Type B pancreatic cell (in vitro differentiated cells): ENCODE data around the gene CYP51A1. TPM values are rescaled to one million over a fixed set of nuclear protein-coding genes. Genes with fewer than 3 reads are reported as not detected.
"Not testable (repeated sequence)": the region's sequence is repeated elsewhere in the genome, so short reads cannot be mapped to it uniquely, and the experiment has no call there.

Source experiments
- DNase-seq: peaks from one replicate; pipeline ENCODE4 v3.0.0; 2021; ENCODE audit warnings: mixed read lengths; ENCODE audit not compliant: unreplicated experiment; ENCODE audit errors: extremely low spot score
- H3K27ac Mint-ChIP-seq: 2 replicates; pipeline ENCODE4 v1.8.0; 2021; ENCODE audit warnings: mild to moderate bottlenecking, mixed read lengths
- H3K27me3 Mint-ChIP-seq: 2 replicates; pipeline ENCODE4 v1.8.0; 2021; ENCODE audit warnings: mixed read lengths
- H3K36me3 Mint-ChIP-seq: 2 replicates; pipeline ENCODE4 v1.8.0; 2021; ENCODE audit warnings: mixed read lengths
- H3K4me1 Mint-ChIP-seq: one replicate; pipeline ENCODE4 v1.8.0; 2021; ENCODE audit warnings: mixed read lengths; ENCODE audit not compliant: unreplicated experiment
- H3K4me3 Mint-ChIP-seq: 2 replicates; pipeline ENCODE4 v1.8.0; 2021; ENCODE audit warnings: mild to moderate bottlenecking, mixed read lengths
- H3K9me3 Mint-ChIP-seq: 2 replicates; pipeline ENCODE4 v1.8.0; 2021; ENCODE audit warnings: mixed read lengths
- CTCF ChIP-seq: fragments of 200-600 bp; sonication (generic); conservative IDR thresholded peaks from 2 replicates; pipeline ENCODE4 v1.5.0; 2021; ENCODE audit warnings: antibody characterized with exemption, mild to moderate bottlenecking
- total RNA-seq: library from RNA; stranded (reverse); gene quantifications from 2 replicates; pipeline ENCODE4 v1.2.1, GENCODE V29; 2021; ENCODE audit warnings: low replicate concordance

CYP51A1 gene
- total RNA-seq, 1 donor from 2014 or later, result 82.8 TPM

DNA sequence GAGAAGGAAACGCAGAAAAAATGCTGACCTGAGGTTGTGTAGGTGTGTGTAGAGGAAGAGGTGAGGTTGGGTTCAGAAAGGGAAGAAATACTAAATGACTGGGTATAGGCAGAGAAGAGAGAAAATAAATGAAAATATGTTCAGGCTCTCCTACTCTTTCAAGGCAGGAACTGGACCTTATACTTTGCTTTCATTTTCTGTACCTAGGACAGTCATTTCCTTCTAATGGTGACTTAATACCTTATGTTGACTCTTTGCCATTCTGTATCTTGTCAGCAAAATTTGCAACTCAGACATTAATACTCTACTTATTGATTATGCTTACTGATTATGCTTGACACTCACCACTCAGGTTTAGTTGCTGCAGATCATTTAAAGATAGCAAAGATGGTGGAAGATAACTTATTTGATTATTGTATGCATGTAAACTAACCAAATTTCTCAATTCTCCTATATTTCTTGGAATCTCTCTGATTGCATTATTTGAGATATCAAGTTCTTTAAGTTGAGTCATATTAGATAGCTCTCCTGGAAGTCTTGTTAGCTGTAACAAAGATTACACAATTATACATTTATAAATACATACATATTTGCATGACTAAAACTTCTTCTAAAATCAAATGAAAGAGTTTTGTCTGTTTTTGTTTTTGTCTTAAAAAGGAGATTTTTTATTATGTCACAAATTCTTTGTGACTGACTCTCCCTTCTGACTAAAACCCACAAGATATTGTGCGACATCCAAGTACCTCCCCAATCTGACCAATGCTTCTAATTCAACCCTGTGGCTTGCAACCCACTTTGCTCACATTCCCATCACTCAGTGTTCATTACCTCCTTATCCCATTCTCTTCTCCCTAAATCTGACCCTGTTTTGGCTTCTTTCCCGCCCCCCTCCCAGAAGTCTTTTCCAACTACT is 24.6 kb upstream of the CYP51A1 start:
- no peak for DNase-seq
- H3K27ac Mint-ChIP-seq, result no peak overlapping the region
- no peak overlapping the region for H3K4me3 Mint-ChIP-seq
- H3K9me3 Mint-ChIP-seq, result peaks cover 3% of the 10 kb centered on the region
- no peaks in the 10 kb centered on the region for H3K4me1 Mint-ChIP-seq
- TF ChIP-seq CTCF, result no peak
- H3K27me3 Mint-ChIP-seq, result peaks cover 4% of the 10 kb centered on the region
- H3K36me3 Mint-ChIP-seq, result no peaks in the 10 kb centered on the region

DNA sequence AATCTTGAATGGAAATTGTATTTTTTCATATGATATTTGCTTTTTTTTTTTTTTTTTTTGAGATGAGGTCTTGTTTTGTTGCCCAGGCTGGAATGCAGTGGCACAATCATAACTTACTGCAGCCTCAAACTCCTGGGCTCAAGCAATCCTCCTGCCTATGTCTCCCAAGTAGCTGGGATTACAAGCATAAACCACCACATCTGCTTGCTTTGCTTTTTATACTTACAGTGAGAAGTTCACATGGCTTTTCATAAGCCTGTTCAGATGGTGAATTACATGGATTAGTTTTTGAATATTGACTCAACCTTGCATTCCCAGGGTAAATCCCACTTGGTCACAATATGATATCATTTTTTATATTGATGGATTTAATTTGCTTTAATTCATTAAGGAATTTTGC is 22.7 kb upstream of the CYP51A1 start:
- H3K36me3 Mint-ChIP-seq, result no peaks in the 10 kb centered on the region
- H3K4me1 Mint-ChIP-seq, result no peaks in the 10 kb centered on the region
- H3K27ac Mint-ChIP-seq, result no peak overlapping the region
- TF ChIP-seq CTCF, result no peak
- H3K9me3 Mint-ChIP-seq, result peaks cover 3% of the 10 kb centered on the region
- H3K27me3 Mint-ChIP-seq, result peaks cover 4% of the 10 kb centered on the region
- DNase-seq, result no peak
- no peak overlapping the region for H3K4me3 Mint-ChIP-seq

GRCh38 chr7:92155108-92155739 is 20.9 kb upstream of the CYP51A1 start:
- no peaks in the 10 kb centered on the region for H3K27me3 Mint-ChIP-seq

DNA sequence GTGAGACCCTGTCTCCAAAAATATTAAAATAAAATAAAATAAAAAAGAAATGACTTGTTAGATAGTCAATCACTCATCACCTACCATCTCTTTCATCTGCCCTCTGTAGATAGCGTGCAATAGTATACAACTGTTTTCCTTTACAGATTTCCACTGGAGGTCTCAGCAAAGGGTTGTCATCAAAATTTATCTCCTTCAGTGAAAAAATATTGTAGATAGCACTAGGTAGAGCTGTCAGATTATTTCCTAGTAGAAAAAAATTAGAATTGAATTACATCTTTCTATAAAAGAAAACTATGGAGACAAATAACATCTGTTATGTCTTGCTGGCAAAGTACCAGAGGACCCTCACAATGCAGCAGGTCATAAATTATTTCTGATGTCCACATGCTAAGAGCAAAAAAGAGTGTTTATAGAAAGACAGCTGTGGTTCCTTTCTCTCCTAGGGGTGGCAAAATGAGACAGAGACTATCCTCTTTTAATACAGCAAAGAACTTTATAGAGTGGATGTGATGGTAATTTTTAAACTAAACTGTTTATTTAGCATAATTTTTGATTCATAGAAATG is 16.3 kb upstream of the CYP51A1 start:
- H3K9me3 Mint-ChIP-seq, result no peaks in the 10 kb centered on the region
- no peak overlapping the region for H3K27ac Mint-ChIP-seq
- H3K4me3 Mint-ChIP-seq, result no peak overlapping the region
- no peak for TF ChIP-seq CTCF
- no peaks in the 10 kb centered on the region for H3K4me1 Mint-ChIP-seq
- H3K27me3 Mint-ChIP-seq, result no peaks in the 10 kb centered on the region
- no peaks in the 10 kb centered on the region for H3K36me3 Mint-ChIP-seq
- DNase-seq, result no peak

More at GRCh38 chr7:92155108-92155739, 20.9 kb upstream of the CYP51A1 start:
- DNase-seq, result no peak
- no peaks in the 10 kb centered on the region for H3K9me3 Mint-ChIP-seq
- H3K27ac Mint-ChIP-seq, result no peak overlapping the region
- no peak for TF ChIP-seq CTCF
- no peaks in the 10 kb centered on the region for H3K4me1 Mint-ChIP-seq
- no peaks in the 10 kb centered on the region for H3K36me3 Mint-ChIP-seq
- H3K4me3 Mint-ChIP-seq, result no peak overlapping the region

GRCh38 chr7:92149736-92150239 is 15.5 kb upstream of the CYP51A1 start:
- H3K9me3 Mint-ChIP-seq, result no peaks in the 10 kb centered on the region
- H3K27ac Mint-ChIP-seq, result no peak overlapping the region
- no peaks in the 10 kb centered on the region for H3K27me3 Mint-ChIP-seq
- no peak for TF ChIP-seq CTCF
- H3K4me3 Mint-ChIP-seq, result no peak overlapping the region
- DNase-seq, result no peak
- H3K4me1 Mint-ChIP-seq, result no peaks in the 10 kb centered on the region
- no peaks in the 10 kb centered on the region for H3K36me3 Mint-ChIP-seq

DNA sequence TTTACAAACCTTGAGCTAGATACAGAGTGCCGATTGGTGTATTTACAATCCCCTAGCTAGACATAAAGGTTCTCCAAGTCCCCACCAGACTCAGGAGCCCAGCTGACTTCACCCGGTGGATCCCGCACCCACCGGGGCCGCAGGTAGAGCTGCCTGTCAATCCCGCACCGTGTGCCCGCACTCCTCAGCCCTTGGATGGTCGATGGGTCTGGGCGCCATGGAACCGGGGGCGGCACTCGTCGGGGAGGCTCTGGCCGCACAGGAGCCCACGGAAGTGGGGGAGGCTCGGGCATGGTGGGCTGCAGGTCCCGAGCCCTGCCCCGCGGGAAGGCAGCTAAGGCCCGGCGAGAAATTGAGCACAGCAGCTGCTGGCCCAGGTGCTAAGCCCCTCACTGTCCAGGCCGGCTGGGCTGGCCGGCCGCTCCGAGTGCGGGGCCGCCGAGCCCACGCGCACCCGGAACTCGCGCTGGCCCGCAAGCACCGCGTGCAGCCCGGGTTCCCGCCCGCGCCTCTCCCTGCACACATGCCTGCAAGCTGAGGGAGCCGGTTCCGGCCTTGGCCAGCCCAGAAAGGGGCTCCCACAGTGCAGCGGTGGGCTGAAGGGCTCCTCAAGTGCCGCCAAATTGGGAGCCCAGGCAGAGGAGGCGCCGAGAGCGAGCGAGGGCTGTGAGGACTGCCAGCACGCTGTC is 9.1 kb upstream of the CYP51A1 start:
- not testable (repeated sequence) for DNase-seq, H3K27ac Mint-ChIP-seq, H3K36me3 Mint-ChIP-seq, H3K9me3 Mint-ChIP-seq, H3K27me3 Mint-ChIP-seq, H3K4me3 Mint-ChIP-seq, H3K4me1 Mint-ChIP-seq

DNA sequence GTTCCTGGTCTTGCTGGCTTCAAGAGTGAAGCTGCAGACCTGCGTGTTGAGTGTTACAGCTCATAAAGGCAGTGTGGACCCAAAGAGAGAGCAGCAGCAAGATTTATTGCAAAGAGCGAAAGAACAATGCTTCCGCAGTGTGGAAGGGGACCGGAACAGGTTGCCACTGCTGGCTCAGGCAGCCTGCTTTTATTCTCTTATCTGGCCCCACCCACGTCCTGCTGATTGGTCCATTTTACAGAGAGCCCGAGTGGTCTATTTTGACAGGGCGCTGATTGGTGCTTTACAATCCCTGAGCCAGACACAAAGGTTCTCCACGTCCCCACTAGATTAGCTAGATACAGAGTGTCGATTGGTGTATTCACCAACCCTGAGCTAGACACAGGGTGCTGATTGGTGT is 8.5 kb upstream of the CYP51A1 start:
- H3K4me1 Mint-ChIP-seq, H3K36me3 Mint-ChIP-seq, H3K27me3 Mint-ChIP-seq, H3K27ac Mint-ChIP-seq, H3K4me3 Mint-ChIP-seq, DNase-seq, H3K9me3 Mint-ChIP-seq: not testable (repeated sequence)
